ENCODE results near the gene TCEA2. TPM values are rescaled to one million over a fixed set of nuclear protein-coding genes. Genes with fewer than 3 reads are reported as not detected.
A peak's percentile ranks its signal among the peaks of the same experiment; 100 is the strongest.

TCEA2 gene
- total RNA-seq, 2 experiments from 2014 or later: 36.4 to 71.2 TPM

DNA sequence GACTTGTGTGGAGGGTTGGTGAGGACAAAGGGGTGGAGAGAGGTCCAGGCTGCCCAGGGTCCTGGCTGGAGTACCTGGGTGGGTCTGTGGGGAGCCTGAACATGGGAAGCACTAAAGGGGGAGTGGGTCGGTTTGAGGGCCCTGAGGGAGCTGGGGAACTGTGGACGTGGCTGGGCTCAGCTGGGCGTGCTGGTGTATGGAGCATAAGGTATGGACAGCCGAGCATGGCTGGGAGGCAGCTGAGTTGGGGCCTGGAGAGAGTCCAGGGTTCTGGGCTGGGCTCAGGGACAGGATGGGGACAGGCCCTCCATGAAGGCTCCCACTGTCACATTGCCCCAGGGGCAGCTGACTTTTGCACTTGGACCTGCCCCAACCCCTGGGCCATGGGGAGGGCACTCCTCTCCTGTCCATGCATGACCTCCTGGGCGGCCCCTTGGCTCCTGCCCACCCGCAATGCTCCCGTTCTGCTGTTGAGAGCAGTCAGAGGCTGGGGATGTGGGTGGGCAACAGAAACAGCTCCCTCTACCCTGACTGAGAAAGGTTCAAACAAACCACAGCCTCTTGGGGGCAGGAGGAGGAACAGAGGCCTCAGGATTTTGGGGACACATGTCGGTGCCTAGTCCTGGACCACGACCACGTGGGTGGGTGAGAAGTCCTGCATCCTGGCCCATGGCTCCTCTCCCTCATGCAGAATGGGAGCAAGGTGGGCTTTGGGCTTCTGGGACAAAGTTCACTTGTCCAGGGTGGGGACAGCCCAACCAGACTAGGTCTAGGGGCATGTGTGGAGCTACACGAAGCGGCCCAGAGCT lies 22.6 kb upstream of the TCEA2 start:
- ChIA-PET CTCF (ENCODE audit: unreplicated experiment) (no interaction called here), POLR2A (interaction anchor here (1.1 kb wide), 1 partner anchor 60 kb away, joined by 3 read pairs; no protein-coding TSS in a partner anchor)
- BruUV-seq (replicated peaks): no TSS peak
- Histone ChIP-seq H4K20me1 (ENCODE audit: insufficient read depth, low read length) (no peaks in the 10 kb centered on the region), H3K79me2 (ENCODE audit: insufficient read depth, low read depth, low read length) (no peaks in the 10 kb centered on the region), H2AFZ (ENCODE audit: low read length) (no peak overlapping the region), H3K9me2 (ENCODE audit: insufficient read depth, low read length) (no peaks in the 10 kb centered on the region), H3K4me3 (ENCODE audit: low read depth, low read length, poor library complexity, severe bottlenecking) (no peak overlapping the region), H3K27ac (ENCODE audit: low read depth, low read length, poor library complexity, severe bottlenecking) (no peak overlapping the region), H3K4me1 (ENCODE audit: insufficient read depth, low read length, poor library complexity, severe bottlenecking) (peaks cover 45% of the 10 kb centered on the region), H3K9me3 (ENCODE audit: low read length) (no peaks in the 10 kb centered on the region), H3K36me3 (ENCODE audit: insufficient read depth, low read length) (no peaks in the 10 kb centered on the region), H3K4me2 (ENCODE audit: low read length) (no peak overlapping the region)
- DNase-seq (ENCODE audit: low spot score): no peak
- TF ChIP-seq, protein P1, sequence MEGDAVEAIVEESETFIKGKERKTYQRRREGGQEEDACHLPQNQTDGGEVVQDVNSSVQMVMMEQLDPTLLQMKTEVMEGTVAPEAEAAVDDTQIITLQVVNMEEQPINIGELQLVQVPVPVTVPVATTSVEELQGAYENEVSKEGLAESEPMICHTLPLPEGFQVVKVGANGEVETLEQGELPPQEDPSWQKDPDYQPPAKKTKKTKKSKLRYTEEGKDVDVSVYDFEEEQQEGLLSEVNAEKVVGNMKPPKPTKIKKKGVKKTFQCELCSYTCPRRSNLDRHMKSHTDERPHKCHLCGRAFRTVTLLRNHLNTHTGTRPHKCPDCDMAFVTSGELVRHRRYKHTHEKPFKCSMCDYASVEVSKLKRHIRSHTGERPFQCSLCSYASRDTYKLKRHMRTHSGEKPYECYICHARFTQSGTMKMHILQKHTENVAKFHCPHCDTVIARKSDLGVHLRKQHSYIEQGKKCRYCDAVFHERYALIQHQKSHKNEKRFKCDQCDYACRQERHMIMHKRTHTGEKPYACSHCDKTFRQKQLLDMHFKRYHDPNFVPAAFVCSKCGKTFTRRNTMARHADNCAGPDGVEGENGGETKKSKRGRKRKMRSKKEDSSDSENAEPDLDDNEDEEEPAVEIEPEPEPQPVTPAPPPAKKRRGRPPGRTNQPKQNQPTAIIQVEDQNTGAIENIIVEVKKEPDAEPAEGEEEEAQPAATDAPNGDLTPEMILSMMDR (conservative IDR thresholded peaks at IDR 0.05; ENCODE audit: low read length): no peak
- TF ChIP-seq EZH2phosphoT487 (IDR thresholded peaks at IDR 0.05; ENCODE audit: borderline replicate concordance, low read depth, low read length): no peak
- intact Hi-C loops (cut with micrococcal nuclease; ENCODE audit: unreplicated experiment): no loop called here

DNA sequence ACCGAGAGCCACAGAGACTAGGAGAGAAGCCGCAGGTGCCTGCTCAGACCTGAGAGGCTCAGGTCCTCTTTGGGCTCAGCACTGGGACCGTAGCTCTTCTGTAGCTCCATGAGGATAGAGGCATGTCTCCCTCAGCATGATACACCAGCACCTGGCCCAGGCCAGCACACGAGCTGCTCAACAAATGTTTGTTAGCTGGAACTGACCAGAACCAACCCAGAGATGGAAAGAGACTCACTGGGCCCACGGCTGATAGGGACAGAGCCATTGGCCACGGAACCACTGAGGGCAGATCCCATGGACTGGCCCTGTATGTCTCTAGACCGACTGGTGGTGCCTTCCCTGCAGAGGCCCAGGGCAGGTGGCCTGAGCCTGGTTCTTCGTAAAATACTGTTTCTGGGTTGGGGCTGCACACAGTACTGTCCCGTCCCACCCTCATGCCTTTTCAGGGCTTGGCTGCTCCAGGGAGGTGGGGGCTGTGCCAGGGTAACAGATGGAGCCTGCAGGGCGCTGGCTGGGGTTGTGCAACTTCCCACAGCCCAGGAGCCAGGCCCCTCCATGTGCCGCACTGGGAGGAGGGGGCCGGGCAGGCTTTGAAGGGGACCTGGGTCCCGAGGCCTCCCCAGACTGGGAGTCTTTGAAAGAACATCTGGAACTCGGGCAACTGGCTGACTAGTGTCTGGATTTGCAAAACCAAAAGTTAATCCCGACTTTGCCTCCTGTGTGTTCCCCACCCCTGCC lies 21.8 kb upstream of the TCEA2 start:
- H3K4me1 ChIP-seq (ENCODE audit: insufficient read depth, low read length, poor library complexity, severe bottlenecking): peaks cover 45% of the 10 kb centered on the region
- peak overlapping the region; percentile 72; the same call in 1 of the 2 replicates for H3K4me2 ChIP-seq (ENCODE audit: low read length)
- ChIA-PET CTCF (ENCODE audit: unreplicated experiment) (no interaction called here), POLR2A (no interaction called here)
- H3K4me3 ChIP-seq (ENCODE audit: low read depth, low read length, poor library complexity, severe bottlenecking): no peak overlapping the region
- no peak overlapping the region for H2AFZ ChIP-seq (ENCODE audit: low read length)
- intact Hi-C loops (cut with micrococcal nuclease; ENCODE audit: unreplicated experiment): no loop called here
- no TSS peak for BruUV-seq (replicated peaks)
- no peak overlapping the region for H3K27ac ChIP-seq (ENCODE audit: low read depth, low read length, poor library complexity, severe bottlenecking)
- no peak for DNase-seq (ENCODE audit: low spot score)
- no peaks in the 10 kb centered on the region for H4K20me1 ChIP-seq (ENCODE audit: insufficient read depth, low read length)
- no peak for TF ChIP-seq EZH2phosphoT487 (IDR thresholded peaks at IDR 0.05; ENCODE audit: borderline replicate concordance, low read depth, low read length)
- TF ChIP-seq, protein P1 (conservative IDR thresholded peaks at IDR 0.05; ENCODE audit: low read length): no peak
- no peaks in the 10 kb centered on the region for H3K9me3 ChIP-seq (ENCODE audit: low read length)
- no peaks in the 10 kb centered on the region for H3K79me2 ChIP-seq (ENCODE audit: insufficient read depth, low read depth, low read length)
- H3K36me3 ChIP-seq (ENCODE audit: insufficient read depth, low read length): no peaks in the 10 kb centered on the region
- no peaks in the 10 kb centered on the region for H3K9me2 ChIP-seq (ENCODE audit: insufficient read depth, low read length)

DNA sequence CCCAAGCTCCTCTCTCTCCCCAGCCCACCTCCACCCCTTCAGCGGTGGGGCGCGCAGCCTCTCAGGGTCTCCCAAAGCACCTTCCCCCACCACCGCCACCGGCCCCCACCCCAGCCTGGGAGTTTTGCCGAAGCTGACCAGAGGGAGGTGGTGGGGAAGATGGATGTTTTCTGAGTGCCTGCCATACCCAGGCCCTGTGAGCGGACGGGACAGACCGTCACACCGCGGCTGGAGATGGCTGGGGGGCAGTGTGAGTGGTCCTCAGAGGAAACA lies 21.3 kb upstream of the TCEA2 start:
- ChIA-PET POLR2A (no interaction called here), CTCF (ENCODE audit: unreplicated experiment) (no interaction called here)
- Histone ChIP-seq H3K36me3 (ENCODE audit: insufficient read depth, low read length) (no peaks in the 10 kb centered on the region), H3K9me2 (ENCODE audit: insufficient read depth, low read length) (no peaks in the 10 kb centered on the region), H3K79me2 (ENCODE audit: insufficient read depth, low read depth, low read length) (no peaks in the 10 kb centered on the region), H3K4me2 (ENCODE audit: low read length) (peak overlapping the region; percentile 72), H2AFZ (ENCODE audit: low read length) (peak overlapping the region; percentile 52; the same call in 1 of the 2 replicates), H3K9me3 (ENCODE audit: low read length) (no peaks in the 10 kb centered on the region), H4K20me1 (ENCODE audit: insufficient read depth, low read length) (no peaks in the 10 kb centered on the region), H3K27ac (ENCODE audit: low read depth, low read length, poor library complexity, severe bottlenecking) (no peak overlapping the region), H3K4me1 (ENCODE audit: insufficient read depth, low read length, poor library complexity, severe bottlenecking) (peaks cover 41% of the 10 kb centered on the region), H3K4me3 (ENCODE audit: low read depth, low read length, poor library complexity, severe bottlenecking) (peak overlapping the region; percentile 50)
- intact Hi-C loops (cut with micrococcal nuclease; ENCODE audit: unreplicated experiment): no loop called here
- BruUV-seq (replicated peaks): no TSS peak
- TF ChIP-seq, protein P1 (conservative IDR thresholded peaks at IDR 0.05; ENCODE audit: low read length): no peak
- TF ChIP-seq EZH2phosphoT487 (IDR thresholded peaks at IDR 0.05; ENCODE audit: borderline replicate concordance, low read depth, low read length): 0 out of 2 replicates have a peak, but pooled peaks have one; percentile 18
- DNase-seq (ENCODE audit: low spot score): no peak
